Skeletal muscle satellite cell (primary cell): Measurements from ENCODE around the gene USP28. TPM values are rescaled to one million over a fixed set of nuclear protein-coding genes. Genes with fewer than 3 reads are reported as not detected.

ENCODE experiments used
- H3K27me3 ChIP-seq: 2 replicates; pipeline ENCODE4 v1.7.0; 2013; ENCODE audit warnings: low read length; ENCODE audit not compliant: control insufficient read depth, insufficient read depth
- H3K36me3 ChIP-seq: 2 replicates; pipeline ENCODE4 v1.7.0; 2013; ENCODE audit warnings: mild to moderate bottlenecking, control low read depth, low read length; ENCODE audit not compliant: insufficient read depth
- H3K4me1 ChIP-seq: 2 replicates; pipeline ENCODE4 v1.7.0; 2013; ENCODE audit warnings: low read length; ENCODE audit not compliant: control insufficient read depth, insufficient read depth
- H3K4me2 ChIP-seq: 2 replicates; pipeline ENCODE4 v1.7.0; 2013; ENCODE audit warnings: mild to moderate bottlenecking, low read length
- H3K4me3 ChIP-seq: 2 replicates; pipeline ENCODE4 v1.7.0; 2013; ENCODE audit warnings: low read length
- H3K9ac ChIP-seq: 2 replicates; pipeline ENCODE4 v1.7.0; 2013; ENCODE audit warnings: mild to moderate bottlenecking, low read depth, low read length, moderate library complexity
- H3K9me3 ChIP-seq: replicated peaks from 2 replicates; pipeline ENCODE4 v1.7.0; 2013; ENCODE audit warnings: mild to moderate bottlenecking, control low read depth, low read length
- small RNA-seq: library from RNA; depleted of rRNA; stranded (forward); fragments of <200 nt; gene quantifications from one replicate; pipeline ENCODE3, GENCODE V24; 2012

Gene USP28

DNA sequence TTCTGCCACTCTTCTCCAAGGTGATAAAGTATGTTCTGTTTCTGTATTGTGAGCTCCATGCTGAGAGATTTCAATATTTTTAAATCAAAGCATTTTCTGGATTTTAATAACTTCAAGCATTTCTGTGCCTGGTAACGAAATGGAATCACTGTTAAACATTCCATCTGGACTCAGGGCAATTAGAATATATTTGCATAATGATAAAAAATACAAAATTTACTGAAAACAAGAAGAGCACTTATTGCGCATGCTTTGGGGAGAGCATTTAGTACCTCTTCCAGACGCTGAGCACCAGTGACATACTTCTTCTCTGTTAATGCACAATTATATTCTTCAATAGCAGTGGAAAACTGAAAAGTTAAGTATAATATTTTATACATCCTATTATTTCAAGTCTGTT, 115.1 kb downstream of the USP28 start:
- H3K9ac ChIP-seq = no peak overlapping the region
- H3K4me1 ChIP-seq = no peaks in the 10 kb centered on the region
- no peaks in the 10 kb centered on the region for H3K27me3 ChIP-seq
- no peak overlapping the region for H3K4me2 ChIP-seq
- H3K36me3 ChIP-seq = peaks cover 41% of the 10 kb centered on the region
- H3K4me3 ChIP-seq = no peak overlapping the region
- H3K9me3 ChIP-seq = no peaks in the 10 kb centered on the region

DNA sequence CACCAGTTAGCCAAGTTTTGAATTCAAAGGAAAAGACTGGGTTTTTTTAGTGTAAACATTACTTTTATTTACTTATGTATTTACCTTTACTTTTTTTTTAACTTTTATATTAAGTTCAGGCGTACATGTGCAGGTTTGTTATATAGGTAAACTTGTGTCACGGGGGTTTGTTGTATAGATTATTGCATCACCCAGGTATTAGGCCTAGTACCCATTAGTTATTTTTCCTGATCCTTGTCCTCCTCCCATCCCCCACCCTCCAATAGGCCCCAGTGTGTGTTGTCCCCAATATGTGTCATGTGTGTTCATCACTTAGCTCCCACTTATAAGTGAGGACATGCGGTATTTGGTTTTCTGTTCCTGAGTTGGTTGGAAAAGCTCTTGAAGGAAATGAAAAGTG, 122.4 kb downstream of the USP28 start:
- H3K4me2 ChIP-seq = no peak overlapping the region
- H3K36me3 ChIP-seq = peaks cover 26% of the 10 kb centered on the region

More for the DNA sequence above, 122.4 kb downstream of the USP28 start:
- H3K4me3 ChIP-seq = no peak overlapping the region
- H3K27me3 ChIP-seq = no peaks in the 10 kb centered on the region
- no peaks in the 10 kb centered on the region for H3K9me3 ChIP-seq
- H3K4me1 ChIP-seq = no peaks in the 10 kb centered on the region
- H3K9ac ChIP-seq = no peak overlapping the region

Small RNA genes lying within 50 kb of the gene (small RNA-seq; reads per million reads assigned to genes)
- not detected for gene LRRC37A13P
- gene RNU6-1107P = not detected
- not detected for gene RPS29P19
